DND-41 (cell line): ENCODE results near the gene PRKAR2B.

ENCODE experiments used
- EZH2 ChIP-seq: IDR thresholded peaks from 3 replicates; pipeline ENCODE4 v1.6.1; 2012; ENCODE audit warnings: borderline replicate concordance, low read depth, mild to moderate bottlenecking, moderate library complexity, low read length, inconsistent platforms; ENCODE audit not compliant: severe bottlenecking
- TF ChIP-seq, protein P1 (sequence below): IDR thresholded peaks from 2 replicates; pipeline ENCODE4 v1.5.1; 2012; ENCODE audit warnings: borderline replicate concordance, low read length, moderate library complexity, mild to moderate bottlenecking; ENCODE audit not compliant: poor library complexity, severe bottlenecking; ENCODE audit errors: extremely low read depth

DNA sequence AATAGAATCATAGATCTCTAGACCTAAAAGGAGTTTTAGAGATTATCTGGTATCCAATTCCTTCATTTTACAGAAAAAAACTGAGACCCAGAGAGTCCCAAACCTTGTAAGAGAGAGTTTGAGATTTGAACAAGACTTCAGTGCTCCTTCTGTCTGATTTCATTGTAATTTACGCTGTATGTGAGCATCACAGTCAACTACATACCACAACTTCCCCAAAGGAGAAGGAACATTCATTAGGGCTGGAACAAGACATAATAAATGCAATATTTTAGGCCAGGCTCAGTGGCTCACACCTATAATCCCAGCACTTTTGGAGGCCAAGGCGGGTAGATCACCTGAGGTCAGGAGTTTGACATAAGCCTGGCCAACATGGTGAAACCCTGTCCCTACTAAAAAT lies 17.3 kb upstream of the PRKAR2B start:
- TF ChIP-seq, protein P1, sequence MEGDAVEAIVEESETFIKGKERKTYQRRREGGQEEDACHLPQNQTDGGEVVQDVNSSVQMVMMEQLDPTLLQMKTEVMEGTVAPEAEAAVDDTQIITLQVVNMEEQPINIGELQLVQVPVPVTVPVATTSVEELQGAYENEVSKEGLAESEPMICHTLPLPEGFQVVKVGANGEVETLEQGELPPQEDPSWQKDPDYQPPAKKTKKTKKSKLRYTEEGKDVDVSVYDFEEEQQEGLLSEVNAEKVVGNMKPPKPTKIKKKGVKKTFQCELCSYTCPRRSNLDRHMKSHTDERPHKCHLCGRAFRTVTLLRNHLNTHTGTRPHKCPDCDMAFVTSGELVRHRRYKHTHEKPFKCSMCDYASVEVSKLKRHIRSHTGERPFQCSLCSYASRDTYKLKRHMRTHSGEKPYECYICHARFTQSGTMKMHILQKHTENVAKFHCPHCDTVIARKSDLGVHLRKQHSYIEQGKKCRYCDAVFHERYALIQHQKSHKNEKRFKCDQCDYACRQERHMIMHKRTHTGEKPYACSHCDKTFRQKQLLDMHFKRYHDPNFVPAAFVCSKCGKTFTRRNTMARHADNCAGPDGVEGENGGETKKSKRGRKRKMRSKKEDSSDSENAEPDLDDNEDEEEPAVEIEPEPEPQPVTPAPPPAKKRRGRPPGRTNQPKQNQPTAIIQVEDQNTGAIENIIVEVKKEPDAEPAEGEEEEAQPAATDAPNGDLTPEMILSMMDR, result no peak
- TF ChIP-seq EZH2, result no peak
